ENCODE results near the gene NFIA.
"Not testable (repeated sequence)": the region's sequence is repeated elsewhere in the genome, so short reads cannot be mapped to it uniquely, and the experiment has no call there.

The NFIA gene

GRCh38 chr1:61061601-61062000 lies 20.8 kb upstream of the NFIA start:
- DNase-seq = not testable (repeated sequence)

DNA sequence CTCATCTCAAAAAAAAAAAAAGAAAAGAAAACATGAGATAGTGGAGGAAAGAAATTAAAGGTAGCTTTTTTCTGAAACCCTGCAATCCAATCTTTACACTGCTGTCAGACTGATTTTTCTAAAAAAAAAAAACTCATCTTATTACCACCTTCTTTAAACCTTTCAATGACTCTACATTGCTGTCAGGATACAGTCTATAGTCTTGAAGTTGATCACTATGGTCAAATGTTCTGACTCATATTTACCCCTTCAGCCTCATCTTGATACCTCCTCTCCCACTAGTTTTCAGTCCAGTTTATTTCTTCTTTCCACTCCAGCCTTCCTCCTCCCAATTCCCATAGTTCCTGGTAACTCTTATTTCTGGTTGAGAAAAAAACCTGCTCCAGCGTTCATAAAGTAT lies 17.7 kb upstream of the NFIA start:
- no peak for DNase-seq

GRCh38 chr1:61067446-61068019 lies 14.8 kb upstream of the NFIA start:
- no peak for DNase-seq

DNA sequence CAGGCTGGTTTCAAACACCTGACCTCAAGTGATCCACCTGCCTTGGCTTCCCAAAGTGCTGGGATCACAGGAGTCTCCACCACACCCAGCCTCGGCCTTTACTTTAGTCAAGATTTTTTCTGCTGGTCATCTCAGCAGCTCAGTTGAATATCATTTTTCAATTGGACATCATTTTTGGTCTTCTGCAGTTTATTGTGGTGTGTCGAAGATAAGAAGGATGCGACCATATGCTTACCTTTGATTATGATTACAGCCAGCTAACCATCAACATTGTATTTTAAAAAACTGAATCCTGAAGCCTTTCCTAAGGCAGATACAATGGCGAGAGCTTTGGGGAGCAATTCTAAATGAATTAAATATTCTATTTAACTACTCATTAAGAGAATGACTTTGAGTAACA lies 12.3 kb upstream of the NFIA start:
- DNase-seq = no peak

GRCh38 chr1:61071205-61072130 lies 10.9 kb upstream of the NFIA start:
- no peak for DNase-seq

DNA sequence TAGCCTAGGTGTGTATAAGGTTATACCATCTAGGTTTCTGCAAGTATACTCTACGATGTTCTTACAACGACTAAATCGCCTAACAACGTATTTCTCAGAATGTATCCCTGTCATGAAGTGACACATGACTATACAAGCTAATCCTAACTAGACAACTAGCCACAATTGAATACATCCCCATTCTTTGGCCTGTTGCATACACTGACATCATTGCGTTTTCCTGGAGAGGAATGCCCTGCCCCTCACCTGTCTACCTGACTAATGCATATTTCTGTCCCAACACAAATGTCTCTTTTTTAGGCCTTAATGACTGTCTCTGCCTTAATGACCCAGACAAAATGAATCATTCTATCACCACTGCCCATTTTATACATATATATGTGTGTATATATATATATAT lies 8.5 kb upstream of the NFIA start:
- DNase-seq = no peak

GRCh38 chr1:61075833-61076232 lies 6.5 kb upstream of the NFIA start:
- not testable (repeated sequence) for DNase-seq

GRCh38 chr1:61076728-61077675 lies 5.4 kb upstream of the NFIA start:
- DNase-seq = peak; percentile 81

DNA sequence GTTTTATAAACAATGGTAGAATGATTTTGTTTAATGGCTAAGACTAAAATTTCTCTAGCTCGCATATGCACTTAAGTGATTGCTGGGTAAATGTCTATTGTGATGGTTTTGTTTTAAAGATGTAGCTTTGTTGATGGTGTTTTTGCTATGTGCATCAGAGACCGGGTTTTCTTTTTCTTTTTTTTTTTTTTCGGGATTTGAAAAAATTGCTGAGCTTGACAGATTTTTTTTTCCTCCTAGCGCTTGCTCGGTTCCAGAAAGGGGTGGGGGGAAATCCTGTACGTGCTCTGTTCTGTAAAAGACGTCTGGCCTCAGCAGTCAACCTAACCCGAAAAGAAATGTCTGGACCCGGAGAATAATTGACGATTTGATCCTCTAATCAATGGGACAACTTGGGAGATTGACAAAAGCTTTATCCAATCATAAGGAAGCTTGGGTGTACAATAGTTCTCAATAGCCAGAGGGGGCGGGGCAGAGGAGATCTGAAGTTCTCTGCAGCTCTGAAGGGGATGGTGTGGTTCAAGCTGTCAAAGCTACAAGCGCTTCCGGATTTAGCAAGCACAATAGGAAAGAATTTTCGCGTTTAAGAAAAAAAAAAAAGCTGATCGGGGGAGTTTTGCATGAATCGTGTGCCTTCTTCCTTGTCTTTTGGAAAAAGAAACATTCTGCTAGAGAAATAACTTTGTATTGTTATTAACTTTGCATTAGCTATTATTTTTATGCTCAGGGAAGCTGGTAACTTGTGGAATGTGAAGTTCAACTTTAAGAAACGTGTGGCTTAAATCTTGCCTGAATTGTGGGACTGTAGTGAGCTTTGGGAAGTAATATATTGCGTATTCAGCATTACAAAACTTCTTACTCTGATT lies 4.5 kb upstream of the NFIA start:
- peak; percentile 99 for DNase-seq

GRCh38 chr1:61078618-61079295 lies 3.6 kb upstream of the NFIA start:
- DNase-seq = no peak

DNA sequence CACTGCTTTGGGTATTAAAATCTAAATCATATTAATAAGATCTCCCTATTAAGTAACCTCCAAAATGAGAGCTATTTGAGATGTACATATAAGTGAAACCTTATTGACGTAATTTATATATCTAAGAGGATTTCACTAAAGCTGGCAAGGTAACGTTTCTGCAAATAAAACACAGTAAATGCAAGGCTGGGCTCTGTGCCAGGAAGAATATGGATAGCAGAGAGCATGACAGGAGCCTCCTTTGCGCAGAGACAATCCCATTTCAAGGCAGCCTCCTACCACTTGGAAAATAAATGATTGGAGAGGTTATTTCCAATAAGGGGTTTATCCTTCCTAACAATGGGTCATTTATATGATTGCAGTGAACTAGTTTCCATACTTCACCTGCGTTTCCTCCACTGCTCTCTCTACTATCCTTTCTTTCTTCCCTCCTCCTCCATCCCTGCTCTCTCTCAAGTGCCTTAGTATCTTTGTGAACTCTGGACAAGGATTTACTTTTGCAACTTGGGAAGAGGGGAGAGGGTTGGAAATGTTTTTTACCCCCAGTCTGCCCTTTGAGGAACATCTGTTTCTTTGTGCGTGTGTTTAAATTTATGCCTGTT lies 3.0 kb upstream of the NFIA start:
- DNase-seq = no peak

DNA sequence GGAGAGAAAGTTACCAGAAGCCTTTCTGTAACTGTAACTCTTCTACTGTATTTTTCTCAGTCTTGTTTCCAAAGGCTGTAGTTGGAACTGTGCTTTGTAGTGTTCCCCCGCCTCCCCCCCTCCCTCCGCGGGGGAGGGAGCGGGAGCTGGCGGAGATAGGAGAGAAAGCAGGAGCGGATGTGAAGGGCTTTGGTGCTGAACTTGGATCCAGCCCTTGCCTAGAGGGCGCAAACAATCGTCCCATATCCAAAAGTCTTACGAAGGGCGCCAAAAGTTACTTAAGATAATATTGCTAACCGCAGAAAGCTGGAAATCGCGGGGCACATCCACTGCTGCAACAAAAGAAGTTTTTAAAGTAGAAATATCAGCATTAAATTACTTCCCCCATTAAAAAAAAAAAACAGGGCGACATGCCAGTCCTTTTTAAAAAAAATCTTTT lies 2.4 kb upstream of the NFIA start:
- peak; percentile 28 for DNase-seq

- DNase-seq = no peak
These were observed 1.8 kb upstream of the NFIA start for GRCh38 chr1:61080413-61081143.

- DNase-seq = no peak
These were observed 1.1 kb upstream of the NFIA start for GRCh38 chr1:61081144-61081685.

GRCh38 chr1:61081686-61082310 lies 563 bp upstream of the NFIA start:
- DNase-seq = no peak

GRCh38 chr1:61083013-61083806 lies 849 bp downstream of the NFIA start:
- peak; percentile 30 for DNase-seq

DNA sequence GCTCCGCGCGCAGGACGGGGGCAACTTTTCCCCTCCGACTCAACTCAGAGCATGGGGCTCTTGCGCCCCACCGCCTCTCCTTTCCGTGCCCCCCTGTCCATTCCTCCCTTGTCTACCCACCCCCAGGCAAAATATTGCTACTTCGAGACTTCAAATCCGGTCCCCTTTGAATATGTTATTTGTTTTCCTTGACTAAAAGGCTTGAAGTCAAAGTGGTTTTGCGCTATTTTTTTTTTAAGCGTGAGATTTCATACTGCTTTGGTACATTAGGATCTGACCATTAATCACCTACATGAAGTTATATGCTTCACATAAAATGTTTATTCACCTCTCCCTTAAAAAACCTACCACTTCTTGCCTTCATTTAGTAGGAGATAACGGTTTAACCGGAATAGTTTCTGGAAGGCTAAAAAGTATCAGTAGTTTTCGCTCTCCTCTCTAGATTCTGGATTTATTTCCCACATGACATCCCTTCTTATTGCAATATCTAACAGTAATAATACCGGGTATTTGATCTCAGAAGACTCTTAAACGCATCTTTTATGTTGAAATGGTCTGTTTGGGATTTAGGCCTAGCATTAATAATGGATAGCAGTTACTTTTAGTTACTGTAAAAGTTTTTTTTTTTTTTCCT lies 1.6 kb downstream of the NFIA start:
- DNase-seq = no peak

DNA sequence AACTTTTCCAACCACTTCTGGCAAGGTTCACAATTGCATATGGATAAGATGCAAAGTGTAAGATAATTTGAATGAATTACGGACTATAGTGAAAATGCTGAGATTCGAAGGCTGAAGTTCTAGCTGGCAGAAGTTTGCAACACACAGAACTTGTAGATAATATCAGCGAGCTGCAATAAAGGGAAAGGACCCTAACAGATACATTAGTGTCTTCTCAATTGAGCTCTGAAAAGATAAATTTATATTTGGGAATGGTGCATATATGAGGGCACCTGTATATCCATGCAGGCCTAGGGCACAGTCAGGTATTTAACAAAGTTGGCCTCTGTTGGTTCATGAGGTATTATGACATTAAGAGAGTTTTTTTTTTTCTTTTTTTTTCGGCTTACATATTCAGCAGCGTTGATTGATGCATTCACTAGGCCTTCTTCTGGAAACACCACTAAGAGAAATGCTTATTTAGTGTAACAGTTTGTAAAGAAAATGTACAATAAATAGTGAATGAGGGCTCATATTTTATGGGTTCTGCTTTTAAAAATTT lies 2.2 kb downstream of the NFIA start:
- no peak for DNase-seq

Data from inflammatory macrophage treated with lipopolysaccharide for 4 hours (primary cell).